BJ (cell line): ENCODE results near the gene ERCC6L2. TPM values are rescaled to one million over a fixed set of nuclear protein-coding genes. Genes with fewer than 3 reads are reported as not detected.

Source experiments
- CTCF ChIA-PET: fragments of 350-600 bp; formaldehyde crosslinking; extraction: SDS; loops from one replicate; lab custom pipeline; 2021; ENCODE audit warnings: antibody characterized with exemption, inconsistent platforms; lab: Yijun Ruan, JAX
- POLR2A ChIA-PET: fragments of 300-600 bp; sonication (Branson Sonifier 250); formaldehyde crosslinking; extraction: SDS; loops from one replicate; lab custom pipeline; 2021; ENCODE audit warnings: antibody characterized with exemption; lab: Charles Lee
- DNase-seq: peaks from one replicate; pipeline ENCODE4 v3.0.0-alpha.2; 2011; ENCODE audit warnings: low read depth
- H3K27me3 ChIP-seq: 2 replicates; pipeline ENCODE4 v1.6.0; 2011; ENCODE audit warnings: low read length; ENCODE audit not compliant: control insufficient read depth, insufficient read depth
- H3K36me3 ChIP-seq: 2 replicates; pipeline ENCODE4 v1.5.1; 2011; ENCODE audit warnings: low read length; ENCODE audit not compliant: control insufficient read depth, insufficient read depth
- H3K4me3 ChIP-seq: 2 replicates; pipeline ENCODE4 v1.5.1; 2011; ENCODE audit warnings: low read depth, mild to moderate bottlenecking, control low read depth, low read length
- CTCF ChIP-seq: IDR thresholded peaks from 2 replicates; pipeline ENCODE4 v1.5.1; 2011; ENCODE audit warnings: low read depth, mild to moderate bottlenecking, control low read depth, inconsistent platforms, low read length, moderate library complexity; ENCODE audit not compliant: insufficient read depth
- polyA plus RNA-seq: library from polyadenylated mRNA; depleted of rRNA; stranded (reverse); fragments of >200 nt; gene quantifications from 2 replicates; pipeline ENCODE4 v1.2.3, GENCODE V29; 2011

ERCC6L2 gene
- polyA plus RNA-seq, 1 experiment = 12.0 TPM

- TF ChIP-seq CTCF = no peak
- CTCF ChIA-PET = no interaction called here
Observed at GRCh38 chr9:95854386-95855020, 21.0 kb upstream of the ERCC6L2 start.

GRCh38 chr9:95855961-95856360, 19.5 kb upstream of the ERCC6L2 start:
- ChIA-PET POLR2A (no interaction called here), CTCF (no interaction called here)
- H3K36me3 ChIP-seq = no peaks in the 10 kb centered on the region
- DNase-seq = no peak
- H3K27me3 ChIP-seq = no peaks in the 10 kb centered on the region
- no peak overlapping the region for H3K4me3 ChIP-seq
- no peak for TF ChIP-seq CTCF

More at GRCh38 chr9:95854386-95855020, 21.0 kb upstream of the ERCC6L2 start:
- H3K36me3 ChIP-seq = no peaks in the 10 kb centered on the region
- no peak overlapping the region for H3K4me3 ChIP-seq
- no peaks in the 10 kb centered on the region for H3K27me3 ChIP-seq
- POLR2A ChIA-PET = no interaction called here
- no peak for DNase-seq

- DNase-seq = no peak
- ChIA-PET CTCF (interaction anchor here (0.7 kb wide), 1 partner anchor 312 kb away, joined by 3 read pairs; no protein-coding TSS in a partner anchor), POLR2A (no interaction called here)
- no peaks in the 10 kb centered on the region for H3K36me3 ChIP-seq
- no peak for TF ChIP-seq CTCF
- no peak overlapping the region for H3K4me3 ChIP-seq
- no peaks in the 10 kb centered on the region for H3K27me3 ChIP-seq
Observed at GRCh38 chr9:95857124-95857523, 18.4 kb upstream of the ERCC6L2 start.

- Histone ChIP-seq H3K27me3 (no peaks in the 10 kb centered on the region), H3K36me3 (no peaks in the 10 kb centered on the region), H3K4me3 (no peak overlapping the region)
- DNase-seq = no peak
- ChIA-PET POLR2A (no interaction called here), CTCF (no interaction called here)
- no peak for TF ChIP-seq CTCF
Observed at GRCh38 chr9:95857896-95858295, 17.6 kb upstream of the ERCC6L2 start.

- ChIA-PET CTCF (no interaction called here), POLR2A (no interaction called here)
- no peaks in the 10 kb centered on the region for H3K36me3 ChIP-seq
Observed at GRCh38 chr9:95862343-95862742, 13.1 kb upstream of the ERCC6L2 start.

More at GRCh38 chr9:95862343-95862742, 13.1 kb upstream of the ERCC6L2 start:
- Histone ChIP-seq H3K4me3 (no peak overlapping the region), H3K27me3 (no peaks in the 10 kb centered on the region)
- TF ChIP-seq CTCF = no peak
- no peak for DNase-seq
